Endothelial cell of umbilical vein (primary cell): ENCODE data around the gene MIER1. TPM values are rescaled to one million over a fixed set of nuclear protein-coding genes. Genes with fewer than 3 reads are reported as not detected.

Experiments
- BruUV-seq: library from RNA; stranded (reverse); fragments of 400-500 nt; replicated peaks from 2 replicates; lab custom pipeline; 2021; lab: Mats Ljungman, UMichigan
- CTCF ChIA-PET: fragments of 300-600, 350-600 bp; sonication (Branson Sonifier 250); formaldehyde crosslinking; loops from one replicate; lab custom pipeline; 2021; ENCODE audit warnings: antibody characterized with exemption, inconsistent platforms; lab: Charles Lee
- POLR2A ChIA-PET: fragments of 300-600, 350-600 bp; sonication (Branson Sonifier 250); formaldehyde crosslinking; loops from one replicate; lab custom pipeline; 2021; ENCODE audit warnings: antibody characterized with exemption, inconsistent platforms; lab: Charles Lee
- DNase-seq: peaks from one replicate; pipeline ENCODE4 v3.0.0-alpha.2; 2011; ENCODE audit warnings: low read depth, low spot score
- FAIRE-seq: peaks from 2 replicates; lab custom pipeline; 2011; peaks lifted over from hg19 to GRCh38; lab: Jason Lieb, UNC
- H2AFZ ChIP-seq: 2 replicates; pipeline ENCODE4 v1.6.0; 2012; ENCODE audit warnings: low read depth, low read length, control low read depth, inconsistent platforms
- H3K27ac ChIP-seq: 2 replicates; pipeline ENCODE4 v1.5.1; 2011; ENCODE audit warnings: low read depth, mild to moderate bottlenecking, control low read depth, low read length, moderate library complexity; ENCODE audit not compliant: insufficient read depth
- H3K27me3 ChIP-seq, 2 experiments: 2 replicates each; pipeline versions ENCODE4 v1.6.0 to v1.6.1; 2011; ENCODE audit warnings: low read length in 2 of 2, mixed read lengths in 1 of 2; ENCODE audit not compliant: control insufficient read depth in 2 of 2, insufficient read depth in 2 of 2
- H3K36me3 ChIP-seq, 2 experiments: 2 replicates in 1 of 2; 3 replicates in 1 of 2; pipeline ENCODE4 v1.5.1; 2011; ENCODE audit warnings: low read length in 2 of 2, mild to moderate bottlenecking in 1 of 2, moderate library complexity in 1 of 2; ENCODE audit not compliant: control insufficient read depth in 2 of 2, insufficient read depth in 2 of 2; ENCODE audit errors: extremely low read depth in 1 of 2
- H3K4me1 ChIP-seq: 3 replicates; pipeline ENCODE4 v1.5.1; 2011; ENCODE audit warnings: mild to moderate bottlenecking, low read length; ENCODE audit not compliant: control insufficient read depth, insufficient read depth; ENCODE audit errors: extremely low read depth
- H3K4me2 ChIP-seq: 2 replicates; pipeline ENCODE4 v1.6.1; 2011; ENCODE audit warnings: low read length, control low read depth, mixed read lengths; ENCODE audit not compliant: insufficient read depth
- H3K4me3 ChIP-seq, 3 experiments: fragments of 200-600 bp in 1 of 3; sonication (generic), shearing (Covaris generic) in 1 of 3; replicated peaks in 1 of 3; 2 replicates each; pipeline ENCODE4 v1.5.1; 2011 to 2016; ENCODE audit warnings: control low read depth in 3 of 3, low read length in 3 of 3, mild to moderate bottlenecking in 2 of 3, inconsistent platforms in 1 of 3, low read depth in 1 of 3, moderate library complexity in 1 of 3; ENCODE audit not compliant: insufficient read depth in 1 of 3
- H3K79me2 ChIP-seq: 2 replicates; pipeline ENCODE4 v1.6.0; 2012; ENCODE audit warnings: low read length, inconsistent platforms; ENCODE audit not compliant: control insufficient read depth, insufficient read depth
- H3K9ac ChIP-seq: replicated peaks from 2 replicates; pipeline ENCODE3; 2011; ENCODE audit warnings: low read length, control low read depth; ENCODE audit not compliant: insufficient read depth; ENCODE audit errors: extremely low read depth
- H3K9me1 ChIP-seq: replicated peaks from 3 replicates; pipeline ENCODE4 v1.6.0; 2011; ENCODE audit warnings: mild to moderate bottlenecking, low read length; ENCODE audit not compliant: control insufficient read depth, insufficient read depth; ENCODE audit errors: extremely low read depth
- H3K9me3 ChIP-seq: replicated peaks from 2 replicates; pipeline ENCODE4 v1.5.1; 2012; ENCODE audit warnings: low read length, inconsistent platforms; ENCODE audit not compliant: control insufficient read depth, insufficient read depth
- H4K20me1 ChIP-seq: replicated peaks from 2 replicates; pipeline ENCODE3; 2011; ENCODE audit warnings: mild to moderate bottlenecking, low read length; ENCODE audit not compliant: control insufficient read depth, insufficient read depth; ENCODE audit errors: extremely low read depth
- FOS ChIP-seq: IDR thresholded peaks from 2 replicates; pipeline ENCODE4 v1.6.1; 2011; ENCODE audit warnings: mild to moderate bottlenecking, low read length, moderate library complexity, borderline replicate concordance; ENCODE audit not compliant: insufficient read depth
- MYC ChIP-seq: IDR thresholded peaks from one replicate; pipeline ENCODE4 v1.6.1; 2011; ENCODE audit warnings: mild to moderate bottlenecking, low read depth, low read length
- POLR2AphosphoS5 ChIP-seq: IDR thresholded peaks from 2 replicates; pipeline ENCODE4 v1.6.1; 2012; ENCODE audit warnings: low read depth, mild to moderate bottlenecking, control low read depth, low read length, moderate library complexity; ENCODE audit not compliant: insufficient read depth
- dilution Hi-C: fragments of 300-500 bp; cut with MboI; formaldehyde crosslinking; loops from one replicate; pipeline ENCODE4 v1.15.0; 2019; ENCODE audit warnings: low sequenced_read_pairs; ENCODE audit not compliant: extremely low pct_ligation_motif_present
- intact Hi-C: fragments of 100-400 bp; cut with micrococcal nuclease; formaldehyde crosslinking; loops from one replicate; pipeline ENCODE4 v1.10.0; 2022
- polyA plus RNA-seq, 4 experiments: library from polyadenylated mRNA; depleted of rRNA in 3 of 4; stranded (reverse) in 3 of 4; unstranded in 1 of 4; fragments of >200 nt; gene quantifications; 2 replicates each; pipeline versions ENCODE4 v1.2.1 to v1.2.3, GENCODE V29; 2011 to 2012; ENCODE audit warnings: missing spikeins in 1 of 4
- total RNA-seq: library from RNA; stranded (reverse); gene quantifications from 2 replicates; pipeline ENCODE4 v1.2.3, GENCODE V29; 2021

Gene MIER1
- total and polyA plus RNA-seq, 2 donors (not counting 3 experiments of a cell fraction or from before 2014, with no cell fraction given): 7.3 to 36.8 TPM

GRCh38 chr1:66947267-66947666, 22.5 kb downstream of the MIER1 start:
- no peak overlapping the region for H2AFZ ChIP-seq
- no peak overlapping the region for H3K4me3 ChIP-seq
- no peaks in the 10 kb centered on the region for H3K9me3 ChIP-seq
- dilution Hi-C loops (no loop called here), intact Hi-C loops (no loop called here)
- FAIRE-seq (no peak), DNase-seq (peak; percentile 37)
- H3K9ac ChIP-seq: no peak overlapping the region
- peak; percentile 37 for TF ChIP-seq FOS
- TF ChIP-seq POLR2AphosphoS5: no peak
- H3K9me1 ChIP-seq: no peaks in the 10 kb centered on the region
- peaks cover 56% of the 10 kb centered on the region for H3K79me2 ChIP-seq
- ChIA-PET CTCF (no interaction called here), POLR2A (interaction anchor here (0.8 kb wide), 1 partner anchor 22 kb away, joined by 3 read pairs; the partner anchor contains the start of gene MIER1)
- no peak overlapping the region for H3K27ac ChIP-seq
- H4K20me1 ChIP-seq: peaks cover 5% of the 10 kb centered on the region
- H3K4me2 ChIP-seq: peak overlapping the region; percentile 8
- peaks cover 37% of the 10 kb centered on the region for H3K4me1 ChIP-seq
- H3K27me3 ChIP-seq: no peaks in the 10 kb centered on the region
- BruUV-seq: no TSS peak
- H3K36me3 ChIP-seq: peaks cover 6 to 8% of the 10 kb centered on the region in 2 experiments

- Histone ChIP-seq H3K9me1 (no peaks in the 10 kb centered on the region), H3K4me1 (peaks cover 22% of the 10 kb centered on the region), H3K79me2 (peaks cover 60% of the 10 kb centered on the region), H3K36me3 (peaks cover 6 to 16% of the 10 kb centered on the region in 2 experiments), H3K4me3 (no peak overlapping the region), H4K20me1 (peaks cover 8% of the 10 kb centered on the region), H3K9me3 (no peaks in the 10 kb centered on the region), H3K27me3 (no peaks in the 10 kb centered on the region), H3K4me2 (no peak overlapping the region), H3K9ac (no peak overlapping the region), H3K27ac (no peak overlapping the region), H2AFZ (no peak overlapping the region)
- DNase-seq (no peak), FAIRE-seq (no peak)
- intact Hi-C loops: loop anchor here (1.0 kb wide), 1 partner anchor 13 kb away; no protein-coding TSS in a partner anchor
- CTCF ChIA-PET: interaction anchor here (1.2 kb wide), 1 partner anchor 26 kb away, joined by 3 read pairs; no protein-coding TSS in a partner anchor
- dilution Hi-C loops: no loop called here
- no TSS peak for BruUV-seq
- POLR2A ChIA-PET: no interaction called here
- TF ChIP-seq MYC: no peak
- TF ChIP-seq FOS: peak; percentile 31
These were observed 26.7 kb downstream of the MIER1 start for GRCh38 chr1:66951513-66951912.
